HCT116 (cell line): ENCODE measurements around the gene PLCB3. TPM values are rescaled to one million over a fixed set of nuclear protein-coding genes. Genes with fewer than 3 reads are reported as not detected.

ENCODE experiments used
- ATAC-seq: fragments of 200-7000 bp; cut with Tn5 transposase; 2 replicates; pipeline ENCODE4 v1.9.1; 2020; ENCODE audit warnings: mild to moderate bottlenecking, moderate library complexity
- BruUV-seq: library from RNA; stranded (reverse); fragments of 400-500 nt; replicated peaks from 2 replicates; lab custom pipeline; 2021; lab: Mats Ljungman, UMichigan
- CTCF ChIA-PET: fragments of 300-600 bp; sonication (Branson Sonifier 250); formaldehyde crosslinking; loops from one replicate; lab custom pipeline; 2021; ENCODE audit warnings: antibody characterized with exemption; lab: Charles Lee
- POLR2A ChIA-PET: fragments of 300-600, 350-600 bp; sonication (Branson Sonifier 250); formaldehyde crosslinking; loops from one replicate; lab custom pipeline; 2021; ENCODE audit warnings: antibody characterized with exemption; lab: Charles Lee
- RAD21 ChIA-PET, 2 experiments: fragments of 300-600 bp; sonication (Branson Sonifier 250); formaldehyde crosslinking; loops; one replicate each; lab custom pipeline; 2023; ENCODE audit warnings: low total read pairs in 2 of 2; ENCODE audit not compliant: uncharacterized antibody in 2 of 2, unreplicated experiment in 2 of 2, low non-redundant PET in 1 of 2; lab: Charles Lee
- DNase-seq: peaks from one replicate; pipeline ENCODE4 v3.0.0-alpha.2; 2010; ENCODE audit warnings: low read depth, low spot score
- H2AFZ ChIP-seq: fragments of 200-600 bp; shearing (Covaris generic), sonication (generic); 2 replicates; pipeline ENCODE4 v1.6.1; 2017; ENCODE audit warnings: low read depth, mixed run types, mixed read lengths, antibody characterized with exemption, low read length; ENCODE audit not compliant: poor library complexity, severe bottlenecking
- H3K27ac ChIP-seq: 2 replicates; pipeline ENCODE4 v1.5.1; 2012; ENCODE audit warnings: low read depth, low read length
- H3K27me3 ChIP-seq: fragments of 200-600 bp; sonication (generic); 2 replicates; pipeline ENCODE4 v1.6.1; 2016; ENCODE audit warnings: mixed run types, low read length, mixed read lengths; ENCODE audit not compliant: insufficient read depth
- H3K36me3 ChIP-seq, 2 experiments: fragments of 200-500 bp in 1 of 2; fragments of 200-600 bp in 1 of 2; sonication (Bioruptor generic) in 1 of 2; sonication (generic) in 1 of 2; 2 replicates each; pipeline versions ENCODE4 v1.5.1 to v1.6.1; 2014 to 2016; ENCODE audit warnings: low read length in 2 of 2, inconsistent platforms in 1 of 2, mixed read lengths in 1 of 2, mixed run types in 1 of 2; ENCODE audit not compliant: insufficient read depth in 2 of 2, control insufficient read depth in 1 of 2
- H3K4me1 ChIP-seq, 2 experiments: fragments of 200-600 bp in 1 of 2; sonication (generic) in 1 of 2; 2 replicates each; pipeline versions ENCODE4 v1.5.1 to v1.6.1; 2012 to 2017; ENCODE audit warnings: low read length in 2 of 2, inconsistent platforms in 1 of 2, mild to moderate bottlenecking in 1 of 2, mixed read lengths in 1 of 2, mixed run types in 1 of 2, moderate library complexity in 1 of 2; ENCODE audit not compliant: insufficient read depth in 2 of 2, control insufficient read depth in 1 of 2
- H3K4me2 ChIP-seq: fragments of 200-600 bp; sonication (generic); 2 replicates; pipeline ENCODE4 v1.6.1; 2017; ENCODE audit warnings: mixed run types, low read length, mixed read lengths
- H3K4me3 ChIP-seq, 2 experiments: fragments of 200-600 bp in 1 of 2; sonication (generic) in 1 of 2; replicated peaks in 1 of 2; 2 replicates each; pipeline ENCODE4 v1.5.1; 2011 to 2016; ENCODE audit warnings: low read length in 2 of 2, control low read depth in 1 of 2, low read depth in 1 of 2, mild to moderate bottlenecking in 1 of 2, mixed read lengths in 1 of 2, mixed run types in 1 of 2
- H3K79me2 ChIP-seq: fragments of 200-600 bp; sonication (generic); 2 replicates; pipeline ENCODE4 v1.6.1; 2017; ENCODE audit warnings: mild to moderate bottlenecking, mixed run types, low read length, moderate library complexity, mixed read lengths; ENCODE audit not compliant: insufficient read depth
- H3K9ac ChIP-seq: fragments of 200-600 bp; sonication (generic); 2 replicates; pipeline ENCODE4 v1.6.1; 2016; ENCODE audit warnings: low read length, mixed read lengths
- H3K9me2 ChIP-seq: fragments of 200-600 bp; sonication (generic), shearing (Covaris generic); 2 replicates; pipeline ENCODE4 v1.6.1; 2017; ENCODE audit warnings: mixed run types, mild to moderate bottlenecking, moderate library complexity; ENCODE audit not compliant: insufficient read depth
- H3K9me3 ChIP-seq, 2 experiments: fragments of 200-500 bp in 1 of 2; fragments of 200-600 bp in 1 of 2; sonication (Bioruptor generic) in 1 of 2; sonication (generic) in 1 of 2; 2 replicates each; pipeline ENCODE4 v1.6.1; 2014 to 2017; ENCODE audit warnings: low read length in 2 of 2, mixed read lengths in 2 of 2, inconsistent platforms in 1 of 2, low read depth in 1 of 2, mild to moderate bottlenecking in 1 of 2, mixed run types in 1 of 2, moderate library complexity in 1 of 2; ENCODE audit not compliant: control insufficient read depth in 1 of 2, insufficient read depth in 1 of 2
- H4K20me1 ChIP-seq: fragments of 200-600 bp; sonication (generic), shearing (Covaris generic); 2 replicates; pipeline ENCODE4 v1.6.1; 2017; ENCODE audit warnings: mixed run types, mild to moderate bottlenecking, moderate library complexity; ENCODE audit not compliant: insufficient read depth
- EZH2 ChIP-seq: fragments of 200-600 bp; sonication (generic); IDR thresholded peaks from 2 replicates; pipeline ENCODE4 v1.6.1; 2017; ENCODE audit warnings: antibody characterized with exemption, mixed run types
- EZH2phosphoT487 ChIP-seq: fragments of 200-600 bp; IDR thresholded peaks from 2 replicates; pipeline ENCODE4 v1.6.1; 2018; ENCODE audit warnings: antibody characterized with exemption, borderline replicate concordance
- JUND ChIP-seq: IDR thresholded peaks from 2 replicates; pipeline ENCODE4 v1.6.1; 2012
- POLR2AphosphoS5 ChIP-seq: IDR thresholded peaks from 2 replicates; pipeline ENCODE4 v1.6.1; 2011; ENCODE audit warnings: mild to moderate bottlenecking, low read depth, low read length, moderate library complexity
- RAD21 ChIP-seq: IDR thresholded peaks from 2 replicates; pipeline ENCODE4 v1.6.1; 2012; ENCODE audit warnings: low read depth, mild to moderate bottlenecking
- TCF7L2 ChIP-seq: IDR thresholded peaks from 2 replicates; pipeline ENCODE4 v1.7.0; 2011; ENCODE audit warnings: borderline replicate concordance, inconsistent platforms; ENCODE audit not compliant: insufficient read depth, insufficient read length; ENCODE audit errors: extremely low read depth
- YY1 ChIP-seq: IDR thresholded peaks from 2 replicates; pipeline ENCODE4 v1.6.1; 2011; ENCODE audit warnings: low read length, low read depth, moderate library complexity, mild to moderate bottlenecking; ENCODE audit not compliant: insufficient replicate concordance; ENCODE audit errors: extremely low read depth
- ZFX ChIP-seq: fragments of 450-650 bp; IDR thresholded peaks from 2 replicates; pipeline ENCODE4 v1.6.1; 2017
- ZNF274 ChIP-seq: fragments of 200-500 bp; sonication (Bioruptor generic); IDR thresholded peaks from 2 replicates; pipeline ENCODE4 v1.6.1; 2014; ENCODE audit warnings: mild to moderate bottlenecking, low read depth, low read length, inconsistent platforms
- intact Hi-C: fragments of 100-400 bp; cut with micrococcal nuclease; formaldehyde crosslinking; loops from 2 replicates; pipeline ENCODE4 v1.10.0; 2022
- total RNA-seq: library from RNA; stranded (reverse); gene quantifications from one replicate; pipeline ENCODE4 v1.2.1, GENCODE V29; 2021; ENCODE audit not compliant: unreplicated experiment
- TF ChIP-seq, protein P1 (sequence below): IDR thresholded peaks from 2 replicates; pipeline ENCODE4 v1.6.1; 2012; ENCODE audit warnings: low read depth
- TF ChIP-seq, protein P2 (sequence below), 3 experiments: fragments of 200-600 bp in 1 of 3; sonication (generic) in 1 of 3; IDR thresholded peaks in 2 of 3; conservative IDR thresholded peaks in 1 of 3; 2 replicates each; pipeline ENCODE4 v1.5.1; 2012 to 2017; ENCODE audit warnings: low read depth in 2 of 3, low read length in 2 of 3, antibody characterized with exemption in 1 of 3, borderline replicate concordance in 1 of 3, control low read depth in 1 of 3, mild to moderate bottlenecking in 1 of 3, mixed read lengths in 1 of 3, mixed run types in 1 of 3, moderate library complexity in 1 of 3; ENCODE audit not compliant: insufficient read depth in 1 of 3

The PLCB3 gene
- total RNA-seq, 1 experiment from 2014 or later, result 106 TPM

DNA sequence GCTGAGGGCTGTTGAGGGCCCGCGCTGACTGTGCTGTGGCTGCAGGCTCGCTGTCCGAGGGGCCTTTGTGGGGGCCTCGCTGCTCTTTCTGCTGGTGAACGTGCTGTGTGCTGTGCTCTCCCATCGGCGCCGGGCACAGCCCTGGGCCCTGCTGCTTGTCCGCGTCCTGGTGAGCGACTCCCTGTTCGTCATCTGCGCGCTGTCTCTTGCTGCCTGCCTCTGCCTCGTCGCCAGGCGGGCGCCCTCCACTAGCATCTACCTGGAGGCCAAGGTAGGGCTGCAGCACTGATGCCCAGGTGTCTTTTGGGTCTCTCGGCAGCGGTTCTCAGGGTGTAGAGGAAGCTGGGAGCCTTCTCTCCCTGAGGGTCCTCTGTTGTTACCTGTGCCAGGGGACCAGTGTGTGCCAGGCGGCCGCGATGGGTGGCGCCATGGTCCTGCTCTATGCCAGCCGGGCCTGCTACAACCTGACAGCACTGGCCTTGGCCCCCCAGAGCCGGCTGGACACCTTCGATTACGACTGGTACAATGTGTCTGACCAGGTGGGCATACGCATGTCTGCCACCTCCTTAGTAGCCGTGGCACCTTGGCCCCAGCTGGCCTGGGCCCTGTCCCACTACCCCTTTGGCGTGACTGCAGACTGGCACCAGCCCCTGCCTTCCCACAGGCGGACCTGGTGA, 36.5 kb downstream of the PLCB3 start:
- intact Hi-C loops, result no loop called here
- Histone ChIP-seq H3K9me2 (no peaks in the 10 kb centered on the region), H3K27ac (no peak overlapping the region), H3K9ac (no peak overlapping the region), H2AFZ (no peak overlapping the region), H3K4me1 (peaks cover 14 to 27% of the 10 kb centered on the region in 2 experiments), H3K27me3 (no peaks in the 10 kb centered on the region), H4K20me1 (no peaks in the 10 kb centered on the region), H3K4me2 (no peak overlapping the region), H3K79me2 (no peaks in the 10 kb centered on the region), H3K9me3 (no peaks in the 10 kb centered on the region), H3K36me3 (no peaks in the 10 kb centered on the region), H3K4me3 (no peak overlapping the region)
- POLR2A ChIA-PET, result no interaction called here
- no peak for DNase-seq
- no peak for TF ChIP-seq JUND
- TF ChIP-seq ZNF274, result no peak
- CTCF ChIA-PET, result interaction anchor here (1.6 kb wide), 1 partner anchor 83 kb away, joined by 4 read pairs; no protein-coding TSS in a partner anchor
- RAD21 ChIA-PET, result no interaction called here
- no TSS peak for BruUV-seq
- no peak for ATAC-seq

DNA sequence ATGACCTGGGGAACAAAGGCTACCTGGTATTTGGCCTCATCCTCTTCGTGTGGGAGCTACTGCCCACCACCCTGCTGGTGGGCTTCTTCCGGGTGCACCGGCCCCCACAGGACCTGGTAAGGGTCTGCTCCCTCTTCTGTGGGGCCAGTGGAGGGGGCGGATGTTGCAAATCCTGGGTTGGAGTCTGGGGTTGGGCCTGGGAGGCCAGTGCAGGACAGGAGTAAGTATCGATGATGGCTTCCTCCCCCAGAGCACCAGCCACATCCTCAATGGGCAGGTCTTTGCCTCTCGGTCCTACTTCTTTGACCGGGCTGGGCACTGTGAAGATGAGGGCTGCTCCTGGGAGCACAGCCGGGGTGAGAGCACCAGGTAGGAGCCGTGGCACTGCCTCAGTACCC, 37.0 kb downstream of the PLCB3 start:
- ATAC-seq (no peak), DNase-seq (no peak)
- no TSS peak for BruUV-seq
- no peaks in the 10 kb centered on the region for H3K9me2 ChIP-seq
- intact Hi-C loops, result no loop called here
- no peak overlapping the region for H3K4me2 ChIP-seq
- H3K4me3 ChIP-seq, result no peak overlapping the region
- H3K36me3 ChIP-seq, result no peaks in the 10 kb centered on the region
- ChIA-PET RAD21 (no interaction called here), POLR2A (no interaction called here), CTCF (interaction anchor here (0.6 kb wide), 1 partner anchor 29 kb away, joined by 3 read pairs; the partner anchor contains the start of gene TRMT112)
- no peak overlapping the region for H2AFZ ChIP-seq
- peaks cover 11 to 25% of the 10 kb centered on the region in 2 experiments for H3K4me1 ChIP-seq
- no peaks in the 10 kb centered on the region for H3K9me3 ChIP-seq
- no peaks in the 10 kb centered on the region for H3K27me3 ChIP-seq
- H3K27ac ChIP-seq, result no peak overlapping the region
- H4K20me1 ChIP-seq, result no peaks in the 10 kb centered on the region
- no peaks in the 10 kb centered on the region for H3K79me2 ChIP-seq
- no peak overlapping the region for H3K9ac ChIP-seq
- TF ChIP-seq RAD21, result no peak
- TF ChIP-seq EZH2, result no peak
- TF ChIP-seq, protein P1, sequence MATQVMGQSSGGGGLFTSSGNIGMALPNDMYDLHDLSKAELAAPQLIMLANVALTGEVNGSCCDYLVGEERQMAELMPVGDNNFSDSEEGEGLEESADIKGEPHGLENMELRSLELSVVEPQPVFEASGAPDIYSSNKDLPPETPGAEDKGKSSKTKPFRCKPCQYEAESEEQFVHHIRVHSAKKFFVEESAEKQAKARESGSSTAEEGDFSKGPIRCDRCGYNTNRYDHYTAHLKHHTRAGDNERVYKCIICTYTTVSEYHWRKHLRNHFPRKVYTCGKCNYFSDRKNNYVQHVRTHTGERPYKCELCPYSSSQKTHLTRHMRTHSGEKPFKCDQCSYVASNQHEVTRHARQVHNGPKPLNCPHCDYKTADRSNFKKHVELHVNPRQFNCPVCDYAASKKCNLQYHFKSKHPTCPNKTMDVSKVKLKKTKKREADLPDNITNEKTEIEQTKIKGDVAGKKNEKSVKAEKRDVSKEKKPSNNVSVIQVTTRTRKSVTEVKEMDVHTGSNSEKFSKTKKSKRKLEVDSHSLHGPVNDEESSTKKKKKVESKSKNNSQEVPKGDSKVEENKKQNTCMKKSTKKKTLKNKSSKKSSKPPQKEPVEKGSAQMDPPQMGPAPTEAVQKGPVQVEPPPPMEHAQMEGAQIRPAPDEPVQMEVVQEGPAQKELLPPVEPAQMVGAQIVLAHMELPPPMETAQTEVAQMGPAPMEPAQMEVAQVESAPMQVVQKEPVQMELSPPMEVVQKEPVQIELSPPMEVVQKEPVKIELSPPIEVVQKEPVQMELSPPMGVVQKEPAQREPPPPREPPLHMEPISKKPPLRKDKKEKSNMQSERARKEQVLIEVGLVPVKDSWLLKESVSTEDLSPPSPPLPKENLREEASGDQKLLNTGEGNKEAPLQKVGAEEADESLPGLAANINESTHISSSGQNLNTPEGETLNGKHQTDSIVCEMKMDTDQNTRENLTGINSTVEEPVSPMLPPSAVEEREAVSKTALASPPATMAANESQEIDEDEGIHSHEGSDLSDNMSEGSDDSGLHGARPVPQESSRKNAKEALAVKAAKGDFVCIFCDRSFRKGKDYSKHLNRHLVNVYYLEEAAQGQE, result no peak
- TF ChIP-seq TCF7L2, result no peak
- no peak for TF ChIP-seq EZH2phosphoT487
- TF ChIP-seq, protein P2, sequence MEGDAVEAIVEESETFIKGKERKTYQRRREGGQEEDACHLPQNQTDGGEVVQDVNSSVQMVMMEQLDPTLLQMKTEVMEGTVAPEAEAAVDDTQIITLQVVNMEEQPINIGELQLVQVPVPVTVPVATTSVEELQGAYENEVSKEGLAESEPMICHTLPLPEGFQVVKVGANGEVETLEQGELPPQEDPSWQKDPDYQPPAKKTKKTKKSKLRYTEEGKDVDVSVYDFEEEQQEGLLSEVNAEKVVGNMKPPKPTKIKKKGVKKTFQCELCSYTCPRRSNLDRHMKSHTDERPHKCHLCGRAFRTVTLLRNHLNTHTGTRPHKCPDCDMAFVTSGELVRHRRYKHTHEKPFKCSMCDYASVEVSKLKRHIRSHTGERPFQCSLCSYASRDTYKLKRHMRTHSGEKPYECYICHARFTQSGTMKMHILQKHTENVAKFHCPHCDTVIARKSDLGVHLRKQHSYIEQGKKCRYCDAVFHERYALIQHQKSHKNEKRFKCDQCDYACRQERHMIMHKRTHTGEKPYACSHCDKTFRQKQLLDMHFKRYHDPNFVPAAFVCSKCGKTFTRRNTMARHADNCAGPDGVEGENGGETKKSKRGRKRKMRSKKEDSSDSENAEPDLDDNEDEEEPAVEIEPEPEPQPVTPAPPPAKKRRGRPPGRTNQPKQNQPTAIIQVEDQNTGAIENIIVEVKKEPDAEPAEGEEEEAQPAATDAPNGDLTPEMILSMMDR (IDR thresholded peaks at IDR 0.05 in 2 of 3, conservative IDR thresholded peaks at IDR 0.05 in 1 of 3; ENCODE audit: borderline replicate concordance in 1 of 3, insufficient read depth in 1 of 3, low read depth in 2 of 3, low read length in 2 of 3), result no peak
- no peak for TF ChIP-seq POLR2AphosphoS5
- TF ChIP-seq YY1, result no peak
- no peak for TF ChIP-seq ZFX
